COR-L47 (cell line): ENCODE data around the gene IL6R.
"Not testable (repeated sequence)": the region's sequence is repeated elsewhere in the genome, so short reads cannot be mapped to it uniquely, and the experiment has no call there.

ENCODE experiments used
- DNase-seq: peaks from one replicate; lab custom pipeline; 2025; lab: John Stamatoyannopoulos, UW

Gene IL6R

DNA sequence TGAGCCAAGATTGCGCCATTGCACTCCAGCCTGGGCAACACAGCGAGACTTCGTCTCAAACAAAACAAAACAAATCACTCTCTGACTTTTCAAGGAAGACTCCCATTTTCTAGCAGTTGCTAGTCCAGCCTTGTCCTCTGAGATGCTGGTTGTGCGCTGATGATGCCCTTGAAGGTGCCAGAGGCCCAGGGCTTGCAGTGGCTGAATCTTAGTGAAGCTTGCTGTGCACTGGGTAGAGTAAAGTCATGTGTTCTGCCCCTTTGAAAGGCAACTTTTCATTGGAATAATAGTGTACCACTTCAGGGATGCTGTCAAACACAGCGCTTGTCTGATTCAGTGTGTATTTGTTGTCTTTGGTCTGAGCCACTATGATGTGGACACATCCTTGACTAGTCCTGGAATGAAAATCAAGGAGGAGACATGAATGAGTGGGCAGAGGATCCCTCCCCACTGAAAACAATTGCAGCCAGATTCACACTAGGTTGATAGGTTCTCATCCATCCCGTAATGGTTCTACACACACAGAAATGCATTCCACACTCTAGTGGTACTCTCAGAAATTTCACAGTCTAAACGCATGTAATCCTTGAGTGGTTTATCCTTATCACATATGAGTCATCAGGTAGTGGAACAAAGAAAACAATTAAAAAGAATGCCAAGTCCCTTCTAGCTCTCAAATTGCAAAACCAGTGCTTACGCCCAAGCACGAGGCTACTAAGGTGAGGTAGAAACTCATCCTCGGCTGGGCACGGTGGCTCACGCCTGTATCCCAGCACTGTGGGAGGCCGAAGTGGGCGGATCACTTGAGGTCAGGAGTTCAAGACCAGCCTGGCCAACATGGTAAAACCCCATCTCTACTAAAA is 79.0 kb downstream of the IL6R start:
- no peak for DNase-seq

DNA sequence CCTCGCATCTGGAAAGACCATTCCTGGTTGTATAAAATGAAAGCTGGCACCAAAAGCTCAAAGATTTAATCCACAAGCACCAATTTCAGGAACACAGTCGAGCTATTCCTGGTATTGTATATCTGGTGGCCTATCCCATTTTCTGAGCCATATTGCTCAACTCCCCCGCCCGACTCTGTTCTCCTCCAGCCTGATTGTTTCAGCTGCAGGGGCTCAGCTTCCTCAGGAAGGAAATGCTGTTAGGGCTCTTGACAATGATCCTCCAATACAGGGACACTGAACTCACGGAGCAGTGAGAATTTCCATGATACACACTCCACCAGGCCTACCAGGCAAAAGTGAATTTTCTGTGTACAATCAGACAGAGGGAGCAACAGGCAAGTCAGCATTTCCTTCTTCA is 80.0 kb downstream of the IL6R start:
- DNase-seq = no peak

DNA sequence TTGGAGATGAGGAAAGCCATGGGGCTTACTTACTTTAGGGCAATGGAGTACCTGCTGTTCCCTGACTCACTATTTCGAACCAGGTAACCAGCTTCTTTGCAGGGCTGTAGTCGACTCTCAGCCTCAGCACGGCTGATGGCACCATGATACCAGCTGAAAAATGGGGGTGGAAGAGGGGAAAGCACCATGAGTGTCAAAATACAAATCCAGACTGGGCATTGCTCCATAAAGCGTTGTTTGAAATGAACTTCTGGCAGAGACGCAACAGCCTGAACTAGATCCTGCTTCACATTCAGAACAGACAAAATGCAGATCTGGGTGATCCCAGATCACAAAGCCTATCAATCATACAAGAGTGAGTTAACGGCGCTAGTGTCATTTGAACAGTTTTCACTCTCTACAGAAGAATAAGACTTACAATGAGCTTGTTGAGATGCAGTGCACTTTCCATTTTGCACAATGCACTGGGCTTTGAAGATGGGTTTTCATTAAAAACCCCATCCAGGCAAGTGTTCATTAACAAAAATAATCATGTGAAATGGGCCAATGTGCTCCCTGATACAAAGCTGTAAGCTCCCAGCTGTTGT is 80.9 kb downstream of the IL6R start:
- no peak for DNase-seq

DNA sequence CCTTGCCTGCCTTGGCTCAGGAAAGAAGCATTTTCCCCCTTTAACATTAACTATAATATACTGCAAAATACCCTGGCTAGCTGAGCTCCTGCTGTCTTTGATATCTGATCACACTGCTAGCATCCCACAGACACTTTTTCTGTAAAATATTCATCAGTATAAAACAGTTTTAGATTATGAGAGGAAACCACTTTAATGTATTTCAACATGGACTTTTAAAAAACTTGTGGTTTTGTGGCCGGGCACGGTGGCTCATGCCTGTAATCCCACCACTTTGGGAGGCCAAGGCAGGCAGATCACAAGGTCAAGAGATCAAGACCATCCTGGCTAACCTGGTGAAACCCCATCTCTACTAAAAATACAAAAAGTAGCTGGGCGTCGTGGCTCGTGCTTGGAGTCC is 81.6 kb downstream of the IL6R start:
- DNase-seq = not testable (repeated sequence)

DNA sequence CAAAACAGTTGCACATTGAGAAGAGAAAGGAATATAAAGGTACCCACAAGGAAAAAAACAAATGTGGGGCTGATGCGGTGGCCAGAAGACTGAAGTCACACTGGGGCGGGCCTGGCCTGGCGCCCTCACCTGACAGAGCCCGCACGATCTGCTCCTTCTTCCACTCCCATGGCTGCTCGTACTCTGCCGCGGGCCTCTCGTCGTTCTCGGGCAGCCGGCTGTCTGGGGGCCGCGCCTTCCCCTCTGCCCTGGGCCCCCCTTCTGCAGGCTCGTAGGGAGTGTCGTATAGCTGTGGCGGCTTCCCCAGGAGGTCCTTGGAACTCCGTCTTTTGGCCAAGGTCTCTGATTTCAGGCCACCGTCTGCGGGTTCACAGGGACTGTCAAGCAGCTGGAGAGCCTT is 83.8 kb downstream of the IL6R start:
- no peak for DNase-seq

DNA sequence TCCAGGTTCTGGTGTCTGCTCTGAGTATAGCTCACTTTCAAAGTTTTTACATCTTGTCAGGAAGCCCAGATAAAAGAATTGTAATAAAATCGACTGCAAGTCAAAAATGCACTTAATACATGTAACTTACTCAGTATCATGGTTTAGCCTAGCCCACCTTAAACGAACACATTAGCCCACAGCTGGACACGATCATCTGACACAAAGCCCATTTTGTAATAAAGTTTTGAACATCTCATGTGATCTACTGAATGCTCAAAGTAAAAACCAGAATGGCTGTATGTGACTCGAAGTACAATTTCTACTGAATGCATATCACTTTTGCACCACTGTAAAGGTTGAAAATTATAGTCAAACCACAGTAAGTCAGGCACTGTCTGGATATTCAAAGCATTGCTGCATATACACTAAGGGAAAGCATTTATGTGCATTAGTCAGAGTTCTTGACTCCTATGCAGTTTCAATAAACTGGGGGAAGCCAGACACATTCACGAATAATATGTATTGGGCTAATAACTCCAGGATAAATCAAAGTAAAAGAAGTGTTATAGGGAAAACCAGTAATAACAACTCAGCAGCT is 84.6 kb downstream of the IL6R start:
- no peak for DNase-seq

DNA sequence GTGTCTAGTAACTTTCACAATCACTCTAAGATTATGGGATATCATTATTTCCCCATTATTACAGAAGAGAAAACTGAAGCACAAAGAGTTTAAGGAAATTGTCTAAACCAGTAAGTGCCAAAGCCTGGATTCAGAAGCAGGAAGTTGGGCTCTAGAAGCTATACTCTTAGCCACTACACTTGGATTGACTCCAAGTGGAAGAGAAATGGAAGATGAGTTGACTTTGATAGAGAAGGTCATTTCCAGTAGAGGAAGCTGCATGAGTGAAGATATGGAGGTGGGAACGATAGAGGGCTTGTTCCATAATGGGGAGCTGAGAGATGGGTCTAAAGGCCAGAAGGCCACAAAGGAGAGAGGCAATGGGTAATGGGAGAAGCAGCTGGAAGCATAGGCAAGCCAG is 85.2 kb downstream of the IL6R start:
- DNase-seq = no peak

DNA sequence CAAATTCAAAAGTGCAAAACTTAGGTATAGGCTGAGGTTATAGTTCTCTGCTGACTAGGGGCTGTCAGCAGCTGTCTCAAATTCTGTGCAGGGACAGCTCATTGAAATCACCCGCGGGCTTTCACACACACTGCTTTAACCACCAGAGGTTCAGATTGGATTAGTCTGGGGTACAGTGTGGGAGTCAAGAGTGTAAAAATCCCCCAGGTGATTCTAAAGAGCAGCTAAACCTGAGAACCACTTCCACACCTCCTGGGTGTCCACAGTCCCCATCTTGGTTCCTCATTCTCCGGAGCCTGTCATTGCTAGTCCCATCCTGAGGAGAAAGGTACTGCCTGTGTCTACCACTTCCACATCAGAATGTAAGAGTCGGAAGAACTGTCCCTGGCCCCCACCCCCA is 87.0 kb downstream of the IL6R start:
- no peak for DNase-seq

DNA sequence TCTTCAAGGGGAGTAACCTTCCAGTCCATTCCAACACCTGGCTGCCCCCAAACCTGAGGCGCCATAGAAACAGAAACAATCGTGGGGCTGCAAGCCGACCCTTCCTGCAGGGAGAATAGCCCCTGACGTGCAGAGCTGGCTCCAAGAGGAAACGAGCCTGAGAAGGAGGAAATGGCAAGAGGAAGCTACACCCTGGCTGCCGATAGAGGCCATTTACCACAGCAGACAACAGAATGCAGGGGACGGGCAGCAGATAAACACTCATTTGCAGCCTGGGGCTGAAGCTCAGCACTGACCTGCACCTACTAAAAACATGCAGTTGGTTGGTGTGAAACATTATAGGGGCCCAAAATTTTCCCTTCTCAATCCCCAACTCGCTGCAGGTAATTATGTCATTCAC is 88.1 kb downstream of the IL6R start:
- no peak for DNase-seq

DNA sequence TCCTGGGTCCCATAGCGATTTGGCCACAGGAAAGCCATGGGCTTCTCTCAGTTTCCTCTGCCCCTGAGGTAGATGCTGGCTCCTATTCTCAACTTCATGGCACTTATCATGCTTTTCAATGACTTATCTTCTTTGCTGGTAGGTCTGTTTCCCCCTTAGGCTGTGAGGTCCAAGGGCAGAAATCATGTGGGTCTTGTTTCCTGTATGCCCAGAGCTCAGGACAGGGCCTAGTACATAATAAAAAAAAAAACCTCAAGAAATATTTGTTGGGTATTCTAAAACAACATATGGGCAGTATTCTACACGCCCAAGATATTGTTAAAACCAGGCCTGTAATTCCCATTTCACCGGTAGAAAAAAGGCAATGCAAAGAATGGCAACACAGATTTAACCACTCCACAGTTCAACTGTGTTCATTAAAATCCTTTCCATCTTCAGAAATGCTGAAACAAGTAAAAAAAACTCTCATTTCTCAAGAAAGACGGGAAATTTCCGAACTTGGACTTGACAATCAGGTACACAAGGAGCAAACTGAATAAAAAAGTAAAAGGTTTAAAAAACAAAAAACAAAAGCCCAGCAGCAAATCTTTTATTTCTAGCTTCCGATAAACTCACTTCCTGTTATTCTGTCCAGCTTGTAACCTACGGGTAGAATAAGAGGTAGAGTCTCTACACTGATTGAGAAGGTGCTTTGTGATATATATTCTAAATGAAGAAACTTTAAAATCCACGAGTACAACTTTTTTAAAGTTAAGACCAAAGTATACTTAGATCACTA is 90.5 kb downstream of the IL6R start:
- no peak for DNase-seq

DNA sequence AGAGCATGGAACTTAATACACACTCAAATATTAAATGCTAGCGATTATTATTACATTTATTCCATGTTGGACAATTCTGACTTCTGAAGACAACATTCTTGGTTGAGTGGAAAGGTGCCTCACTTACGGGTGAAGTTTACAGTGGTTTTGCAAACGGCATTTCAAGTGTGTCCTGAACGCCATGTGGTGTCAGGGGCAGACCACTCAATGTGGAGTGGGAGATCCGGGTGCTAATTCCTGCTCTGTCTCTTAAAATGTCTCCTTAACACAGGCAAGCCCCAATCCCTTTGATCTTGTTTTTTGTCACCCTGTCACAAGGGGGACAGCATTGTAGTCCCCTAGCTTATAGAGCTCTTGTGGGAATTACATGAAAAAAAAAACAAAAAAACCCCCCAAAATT is 91.2 kb downstream of the IL6R start:
- no peak for DNase-seq

DNA sequence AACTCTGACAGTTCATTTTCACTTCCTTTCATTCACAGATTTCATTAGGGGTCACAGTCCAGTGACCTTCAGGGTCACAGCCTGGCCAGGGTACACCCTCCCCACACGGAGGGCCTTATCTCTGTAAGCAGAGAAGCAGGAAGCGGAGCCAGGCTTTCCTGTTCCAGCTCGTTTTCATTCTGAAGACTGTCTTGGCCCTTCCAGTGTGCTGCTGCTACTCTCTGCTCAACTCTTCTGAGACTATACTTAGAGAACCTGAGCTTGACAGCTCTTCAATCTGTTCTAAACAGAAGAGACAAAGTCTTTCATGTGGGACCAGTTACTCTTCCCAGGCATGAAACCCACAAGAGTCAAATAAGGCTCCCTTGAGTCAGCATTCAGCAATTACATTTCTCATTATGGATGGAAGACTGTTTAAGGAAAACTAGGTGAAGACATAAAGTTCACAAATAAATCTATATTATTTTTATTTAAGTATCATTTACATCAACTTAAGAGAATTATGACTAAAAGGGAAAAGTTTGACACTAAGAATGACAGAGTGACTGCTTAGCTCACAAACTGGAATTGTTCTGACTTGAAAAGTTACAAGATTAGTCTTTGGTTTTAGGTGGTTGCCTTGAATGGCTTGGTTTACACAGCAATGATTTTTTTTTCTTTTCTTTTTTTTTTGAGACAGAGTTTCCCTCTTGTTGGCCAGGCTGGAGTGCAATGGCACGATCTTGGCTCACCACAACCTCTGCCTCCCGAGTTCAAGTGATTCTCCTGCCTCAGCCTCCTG is 92.1 kb downstream of the IL6R start:
- DNase-seq = no peak

DNA sequence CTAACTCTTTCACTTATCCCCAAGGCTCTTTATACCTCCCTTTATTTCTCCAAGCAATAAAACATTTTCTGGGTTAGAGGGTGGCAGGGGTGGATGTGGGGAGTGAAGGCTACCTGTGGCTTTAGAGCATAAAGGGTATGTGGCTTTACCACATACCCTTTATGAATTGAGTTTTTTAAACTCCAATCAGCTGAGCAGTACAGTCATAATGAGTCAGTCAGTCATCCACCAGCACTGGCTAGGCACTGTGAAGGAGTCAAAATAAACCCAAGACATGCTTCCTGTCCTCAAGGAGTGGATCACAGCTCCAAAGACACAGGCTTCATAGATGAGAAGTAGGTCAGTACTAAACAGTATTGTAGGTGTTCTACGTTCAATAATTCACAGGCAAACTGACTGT is 94.3 kb downstream of the IL6R start:
- DNase-seq = no peak

DNA sequence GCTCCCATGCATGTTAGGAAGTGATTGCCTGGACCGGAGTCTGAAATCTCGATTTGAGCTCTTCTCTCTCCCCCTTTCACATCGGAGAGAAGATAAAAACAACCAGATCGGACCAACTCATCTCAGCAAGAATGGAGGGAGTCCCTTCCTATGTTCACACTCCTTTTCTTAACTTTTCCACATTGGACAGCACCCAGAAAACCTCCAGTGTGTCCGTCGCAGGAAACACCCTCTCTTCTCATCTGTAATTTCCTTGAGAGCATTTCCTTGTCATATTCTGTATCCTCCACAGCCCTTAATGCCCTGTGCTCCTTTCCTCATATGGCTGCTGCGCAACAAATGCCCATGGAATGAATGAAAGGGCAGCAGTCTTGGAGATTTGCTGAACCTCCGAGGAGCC is 95.4 kb downstream of the IL6R start:
- DNase-seq = no peak

DNA sequence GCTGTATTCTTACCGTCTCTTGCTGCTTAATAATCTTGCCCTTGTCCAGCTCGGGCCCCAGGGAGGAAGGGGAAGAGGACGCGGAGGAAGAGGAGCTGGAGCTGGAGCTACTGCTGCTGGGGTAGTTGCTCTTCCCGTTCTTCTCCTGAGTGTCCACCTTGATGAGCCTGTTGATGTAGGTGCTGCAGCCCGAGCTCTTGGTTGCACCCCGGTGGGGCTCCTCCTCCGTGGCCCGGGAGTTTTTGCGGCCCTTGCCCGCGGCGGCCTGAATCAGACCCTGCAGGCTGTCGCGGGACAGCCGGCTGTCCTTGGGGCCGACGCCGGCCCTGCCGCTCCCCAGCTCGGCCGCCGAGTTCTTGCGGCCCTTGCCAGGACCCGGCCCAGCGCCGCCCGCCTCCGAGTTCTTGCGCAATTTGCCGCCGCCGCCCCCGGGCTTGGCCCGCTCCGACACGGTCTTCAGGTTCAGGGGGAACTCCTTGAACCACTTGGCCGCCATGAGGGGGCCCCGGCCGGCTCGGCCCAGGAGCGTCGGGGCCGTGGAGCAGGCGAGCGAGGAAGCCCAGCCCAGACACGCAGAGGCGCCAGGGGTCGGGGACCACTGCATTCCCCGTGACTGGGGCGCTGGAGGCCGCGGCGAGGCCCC is 96.4 kb downstream of the IL6R start:
- DNase-seq = no peak

DNA sequence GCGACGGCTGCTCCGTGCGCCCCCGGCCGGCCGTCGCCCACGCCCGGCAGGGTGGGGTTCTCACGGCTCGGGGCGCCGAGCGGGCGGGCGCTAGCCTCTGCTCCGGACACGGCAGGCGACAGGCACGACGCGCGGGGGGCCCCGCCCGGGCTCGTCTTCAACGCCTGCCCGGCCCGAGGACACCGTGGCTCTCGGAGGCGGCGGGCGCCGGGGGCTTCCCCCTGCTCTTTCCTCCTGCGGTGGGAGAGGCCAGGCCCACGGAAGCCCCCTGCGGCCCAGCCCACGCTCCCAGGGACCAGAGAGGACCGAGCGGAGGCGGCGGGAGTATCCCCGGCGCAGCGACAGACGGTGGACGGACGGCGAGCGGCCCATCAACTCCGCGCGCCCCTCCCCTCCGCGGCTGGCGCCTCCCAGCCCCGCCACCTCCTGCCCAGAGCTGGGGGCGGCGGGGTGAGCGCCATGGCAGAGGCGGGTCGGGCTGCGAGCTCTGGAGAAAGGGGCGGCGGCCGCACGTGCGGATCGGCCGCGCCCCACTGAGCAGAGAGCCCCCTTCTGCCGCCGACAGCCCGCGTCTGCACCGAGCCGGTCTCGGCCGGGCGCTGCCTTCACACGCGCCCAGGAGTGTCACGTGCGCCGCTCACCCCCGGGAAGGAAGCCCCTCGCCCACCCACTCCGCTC is 97.1 kb downstream of the IL6R start, which contains the start of the genes SHE and TDRD10:
TSS of gene SHE (minus strand) at position 347 of the 678 bp plus-strand sequence. CDS start 386 bp downstream, outside the sequence.
TSS of gene TDRD10 (plus strand) at position 154 of the 678 bp plus-strand sequence. CDS start 4,685 bp downstream, outside the sequence.
- no peak for DNase-seq

DNA sequence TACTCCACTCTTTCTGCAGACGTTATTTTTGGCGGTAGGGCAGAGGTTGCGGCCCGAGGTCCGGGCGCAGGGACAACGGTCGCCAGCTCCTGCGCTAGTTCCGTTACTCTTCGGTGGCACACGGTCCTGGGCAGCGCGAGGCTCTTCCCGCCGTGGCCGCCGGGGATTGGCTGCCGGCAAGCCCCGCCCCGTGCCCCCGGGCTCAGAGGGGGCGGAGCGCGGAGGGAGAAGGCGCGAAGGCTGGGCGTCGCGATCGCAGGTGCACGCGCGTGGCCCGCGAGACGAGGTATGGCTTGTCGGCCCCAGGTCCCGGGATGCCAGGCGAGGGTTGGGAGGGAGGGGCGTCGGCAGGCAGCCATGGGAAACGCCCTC is 97.6 kb downstream of the IL6R start:
- no peak for DNase-seq

DNA sequence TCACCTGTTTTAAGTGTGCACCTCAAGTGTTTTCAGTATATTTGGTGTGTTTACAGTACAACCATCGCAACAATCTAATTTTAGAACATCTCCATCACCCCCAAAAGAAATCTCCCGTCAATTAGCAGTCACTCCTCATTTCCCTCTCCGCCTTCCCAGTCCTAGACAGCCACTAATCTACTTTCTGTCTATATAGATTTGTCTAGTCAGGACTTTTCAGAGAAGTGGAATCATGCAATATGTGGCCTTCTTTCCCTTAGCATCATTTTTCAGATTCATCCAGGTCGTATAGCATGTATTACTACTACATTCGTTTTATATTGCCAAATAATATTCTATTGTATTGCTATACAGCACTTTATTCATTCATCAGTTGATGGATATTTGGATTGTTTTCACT is 98.8 kb downstream of the IL6R start:
- no peak for DNase-seq

DNA sequence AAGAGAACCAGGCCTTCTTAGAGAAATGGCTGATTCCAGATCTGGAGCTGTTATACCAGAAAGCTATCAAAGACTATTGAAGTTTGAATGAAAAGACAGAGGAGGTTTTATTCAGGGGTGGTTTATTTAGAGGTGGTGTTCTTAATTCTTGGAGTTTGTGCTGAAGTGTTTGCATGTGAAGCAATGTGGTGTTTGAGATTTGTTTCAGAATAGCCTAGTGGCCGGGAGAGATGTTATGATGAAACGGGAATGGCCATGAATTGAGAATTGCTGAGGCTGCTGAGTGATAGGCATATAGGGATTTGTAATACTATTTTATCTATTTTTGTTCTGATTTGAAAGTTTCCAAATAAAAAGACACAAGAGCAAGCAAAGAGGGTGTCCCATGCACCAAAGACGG is 107.6 kb downstream of the IL6R start:
- DNase-seq = no peak

DNA sequence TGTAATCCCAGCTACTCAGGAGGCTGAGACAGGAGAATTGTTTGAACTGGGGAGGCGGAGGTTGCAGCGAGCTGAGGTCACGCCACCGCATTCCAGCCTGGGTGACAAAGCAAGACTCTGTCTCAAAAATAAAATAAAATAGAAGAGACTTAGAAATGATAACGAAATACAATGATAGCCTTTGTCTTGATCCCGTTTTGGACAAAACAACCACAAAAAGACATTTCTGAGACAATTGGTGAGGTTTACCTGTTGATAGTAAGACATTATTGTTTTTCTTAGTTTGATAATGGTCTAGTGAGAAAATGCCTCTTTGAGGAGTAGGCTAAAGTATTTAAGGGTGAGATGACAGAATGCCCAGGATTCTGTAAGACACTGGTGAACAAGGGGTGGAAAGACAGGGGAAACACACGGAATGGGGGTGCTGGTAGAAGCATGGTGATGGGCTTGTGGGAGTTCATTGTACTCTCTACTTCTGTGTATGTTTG is 109.0 kb downstream of the IL6R start:
- no peak for DNase-seq
